Measurements from ENCODE around the gene HBZ. TPM values are rescaled to one million over a fixed set of nuclear protein-coding genes. Genes with fewer than 3 reads are reported as not detected.
"Not testable (repeated sequence)": the region's sequence is repeated elsewhere in the genome, so short reads cannot be mapped to it uniquely, and the experiment has no call there.

Gene HBZ
- total and polyA plus RNA-seq, 9 of the 15 experiments (the other 6 are each of a cell fraction or from before 2014, with no cell fraction given): 58.0 to 610 (median 113) TPM

DNA sequence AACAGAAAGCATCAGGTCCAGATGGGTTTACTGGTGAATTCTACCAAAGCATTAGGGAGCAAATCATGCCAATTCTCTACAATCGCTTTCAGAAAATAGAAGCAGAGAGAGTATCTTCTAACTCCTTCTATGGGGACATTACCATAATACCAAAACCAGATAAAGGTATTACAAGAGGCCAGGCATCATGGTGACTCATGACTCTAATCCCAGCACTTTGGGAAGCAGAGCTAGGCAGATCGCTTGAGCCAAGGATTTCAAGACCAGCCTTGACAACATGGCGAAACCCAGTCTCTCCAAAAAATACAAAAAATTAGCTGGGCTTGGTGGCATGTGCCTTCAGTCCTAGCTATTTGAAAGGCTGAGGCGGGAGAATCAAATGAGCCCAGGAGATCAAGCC lies 50.8 kb downstream of the HBZ start (continued):
- no peak for TF ChIP-seq CCNT2 (IDR thresholded peaks at IDR 0.05; ENCODE audit: borderline replicate concordance, extremely low read depth, insufficient read length, low read depth, low read length)

DNA sequence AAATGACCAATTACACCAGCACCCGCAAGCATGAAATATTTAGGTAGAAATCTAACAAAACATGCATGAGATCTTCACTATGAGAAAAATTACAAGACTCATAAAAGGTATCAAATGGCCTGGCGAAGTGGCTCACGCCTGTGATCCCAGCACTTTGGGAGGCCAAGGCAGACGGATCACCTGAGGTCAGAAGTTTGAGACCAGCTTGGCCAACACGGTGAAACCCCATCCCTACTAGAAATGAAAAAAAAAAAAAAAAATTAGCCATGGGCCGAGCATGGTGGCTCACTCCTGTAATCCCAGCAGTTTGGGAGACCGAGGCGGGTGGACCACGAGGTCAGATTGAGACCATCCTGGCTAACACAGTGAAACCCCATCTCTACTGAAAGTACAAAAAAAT lies 51.6 kb downstream of the HBZ start:
- peaks cover 86% of the 10 kb centered on the region for H3K36me3 ChIP-seq (ENCODE audit: control insufficient read depth, insufficient read depth, low read length)
- H3K9me3 ChIP-seq (replicated peaks; ENCODE audit: control insufficient read depth, insufficient read depth, low read depth, low read length); H3K27ac ChIP-seq (ENCODE audit: extremely low read depth, low read depth, low read length); H3K4me2 ChIP-seq (ENCODE audit: insufficient read depth, low read length); FAIRE-seq; CTCF ChIA-PET (ENCODE audit: low intra/inter-chr PET ratio); H3K4me1 ChIP-seq (replicated peaks in 1 of 2; ENCODE audit: control insufficient read depth in 2 of 2, insufficient read depth in 2 of 2, low read length in 2 of 2); H3K79me2 ChIP-seq (ENCODE audit: control insufficient read depth, insufficient read depth, low read length); ATAC-seq; H3K27me3 ChIP-seq (ENCODE audit: control insufficient read depth in 2 of 2, insufficient read depth in 2 of 2, low read length in 2 of 2); BruUV-seq (replicated peaks); H3K9me1 ChIP-seq (ENCODE audit: control insufficient read depth, insufficient read depth, low read length); DNase-seq (ENCODE audit: extremely low read depth in 1 of 4, low spot score in 3 of 4); in situ Hi-C loops (cut with MboI); intact Hi-C loops (cut with micrococcal nuclease); H3K4me3 ChIP-seq; H3K9ac ChIP-seq (ENCODE audit: insufficient read depth in 1 of 2, low read depth in 2 of 2, low read length in 2 of 2); H4K20me1 ChIP-seq (replicated peaks; ENCODE audit: control insufficient read depth, insufficient read depth, low read length); H2AFZ ChIP-seq (ENCODE audit: low read depth, low read length): not testable (repeated sequence)
- POLR2A ChIA-PET: interaction anchor here (1.3 kb wide), 1 partner anchor 21 kb away, joined by 3 read pairs; no protein-coding TSS in a partner anchor
- 97% methylated on average over 6 of the region's 9 CpGs for WGBS (ENCODE audit: insufficient coverage, low coverage, missing lambda C conversion rate)
